ENCODE results near the gene MTPN. TPM values are rescaled to one million over a fixed set of nuclear protein-coding genes. Genes with fewer than 3 reads are reported as not detected.

The MTPN gene
- total RNA-seq, 1 experiment from 2014 or later: 153 TPM

DNA sequence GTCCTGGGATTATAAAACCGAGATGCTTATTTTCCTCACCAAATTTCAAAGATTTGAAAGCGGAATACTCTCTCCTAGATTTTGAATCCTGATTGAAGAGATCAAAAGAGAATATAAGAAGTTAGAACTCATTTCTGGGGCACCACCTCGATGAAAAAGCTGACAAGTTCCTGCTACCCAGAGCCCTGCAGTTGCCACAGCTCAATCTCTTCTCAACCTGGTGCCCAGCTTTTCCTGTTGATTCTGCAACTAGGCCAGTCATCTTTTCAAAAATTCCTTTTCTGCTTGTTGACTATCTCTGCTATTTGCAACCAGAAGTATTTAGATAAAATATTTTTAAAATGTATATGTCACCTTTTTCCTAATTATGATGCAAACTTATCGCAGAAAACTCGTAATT is 45.0 kb downstream of the MTPN start:
- TF ChIP-seq, protein P1, sequence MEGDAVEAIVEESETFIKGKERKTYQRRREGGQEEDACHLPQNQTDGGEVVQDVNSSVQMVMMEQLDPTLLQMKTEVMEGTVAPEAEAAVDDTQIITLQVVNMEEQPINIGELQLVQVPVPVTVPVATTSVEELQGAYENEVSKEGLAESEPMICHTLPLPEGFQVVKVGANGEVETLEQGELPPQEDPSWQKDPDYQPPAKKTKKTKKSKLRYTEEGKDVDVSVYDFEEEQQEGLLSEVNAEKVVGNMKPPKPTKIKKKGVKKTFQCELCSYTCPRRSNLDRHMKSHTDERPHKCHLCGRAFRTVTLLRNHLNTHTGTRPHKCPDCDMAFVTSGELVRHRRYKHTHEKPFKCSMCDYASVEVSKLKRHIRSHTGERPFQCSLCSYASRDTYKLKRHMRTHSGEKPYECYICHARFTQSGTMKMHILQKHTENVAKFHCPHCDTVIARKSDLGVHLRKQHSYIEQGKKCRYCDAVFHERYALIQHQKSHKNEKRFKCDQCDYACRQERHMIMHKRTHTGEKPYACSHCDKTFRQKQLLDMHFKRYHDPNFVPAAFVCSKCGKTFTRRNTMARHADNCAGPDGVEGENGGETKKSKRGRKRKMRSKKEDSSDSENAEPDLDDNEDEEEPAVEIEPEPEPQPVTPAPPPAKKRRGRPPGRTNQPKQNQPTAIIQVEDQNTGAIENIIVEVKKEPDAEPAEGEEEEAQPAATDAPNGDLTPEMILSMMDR (IDR thresholded peaks at IDR 0.05; ENCODE audit: unreplicated experiment): no peak
- no peak for DNase-seq (ENCODE audit: unreplicated experiment)
- CTCF ChIA-PET: no interaction called here
- no peak overlapping the region for H3K27ac Mint-ChIP-seq (ENCODE audit: low read depth, unreplicated experiment)
- H3K9me3 Mint-ChIP-seq (ENCODE audit: unreplicated experiment): no peaks in the 10 kb centered on the region
- H3K36me3 Mint-ChIP-seq (ENCODE audit: insufficient read depth, unreplicated experiment): peaks cover 10% of the 10 kb centered on the region
- no TSS peak for BruUV-seq (replicated peaks)
- POLR2A ChIA-PET: no interaction called here
- H3K4me1 Mint-ChIP-seq (ENCODE audit: insufficient read depth, unreplicated experiment): peaks cover 16% of the 10 kb centered on the region
- H3K4me3 Mint-ChIP-seq (ENCODE audit: unreplicated experiment): no peak overlapping the region
- intact Hi-C loops (cut with micrococcal nuclease): no loop called here
- H3K27me3 Mint-ChIP-seq (ENCODE audit: insufficient read depth, unreplicated experiment): no peaks in the 10 kb centered on the region

DNA sequence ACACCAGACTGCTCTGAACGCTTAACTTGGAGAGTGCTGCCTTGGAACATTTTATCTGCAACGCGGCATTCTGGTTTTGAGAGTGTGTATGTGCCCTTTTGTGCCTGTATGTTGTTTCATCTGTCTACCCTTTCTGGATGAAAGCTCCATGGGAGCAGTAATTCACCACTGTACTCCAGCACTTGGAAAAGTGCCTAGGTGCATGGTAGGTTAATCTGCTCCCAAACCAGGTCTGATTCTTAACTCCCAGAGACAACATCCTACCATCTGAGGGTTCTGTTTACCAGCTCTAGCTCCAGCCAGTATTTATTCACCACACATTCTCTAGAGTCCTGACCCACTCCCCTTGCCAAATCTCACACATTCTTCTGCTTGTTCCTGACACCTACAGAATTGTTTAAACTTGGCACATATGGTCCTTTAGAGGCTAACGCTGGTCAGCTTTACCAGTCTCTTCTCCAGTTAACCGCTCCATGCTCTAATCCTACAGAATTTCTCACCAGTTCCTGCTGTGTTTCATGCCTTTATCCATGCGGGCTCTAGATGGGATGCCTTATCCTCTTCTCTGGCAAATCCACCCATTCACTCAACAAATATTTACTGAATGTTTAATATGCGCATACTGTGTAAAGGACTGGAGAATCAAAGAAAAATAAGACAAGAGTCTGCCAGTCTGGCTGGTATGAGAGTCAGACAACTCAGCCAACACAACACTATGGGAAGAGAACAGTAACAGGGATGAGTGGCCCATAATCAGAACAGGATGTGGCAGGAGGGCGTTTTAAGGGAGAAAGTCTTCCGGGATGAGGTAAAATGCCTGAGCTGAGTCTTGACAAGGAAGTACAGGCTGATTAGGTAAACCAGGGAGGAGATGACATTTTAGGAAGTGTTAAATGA is 46.3 kb downstream of the MTPN start:
- no peak for DNase-seq (ENCODE audit: unreplicated experiment)
- H3K9me3 Mint-ChIP-seq (ENCODE audit: unreplicated experiment): no peaks in the 10 kb centered on the region
- H3K36me3 Mint-ChIP-seq (ENCODE audit: insufficient read depth, unreplicated experiment): peaks cover 10% of the 10 kb centered on the region
- BruUV-seq (replicated peaks): no TSS peak
- no peak overlapping the region for H3K4me3 Mint-ChIP-seq (ENCODE audit: unreplicated experiment)
- TF ChIP-seq, protein P1 (IDR thresholded peaks at IDR 0.05; ENCODE audit: unreplicated experiment): no peak
- no peak overlapping the region for H3K27ac Mint-ChIP-seq (ENCODE audit: low read depth, unreplicated experiment)
- peaks cover 16% of the 10 kb centered on the region for H3K4me1 Mint-ChIP-seq (ENCODE audit: insufficient read depth, unreplicated experiment)
- no peaks in the 10 kb centered on the region for H3K27me3 Mint-ChIP-seq (ENCODE audit: insufficient read depth, unreplicated experiment)
- ChIA-PET CTCF (interaction anchor here (1.2 kb wide), 1 partner anchor 130 kb away, joined by 3 read pairs; no protein-coding TSS in a partner anchor), POLR2A (no interaction called here)
- intact Hi-C loops (cut with micrococcal nuclease): no loop called here

DNA sequence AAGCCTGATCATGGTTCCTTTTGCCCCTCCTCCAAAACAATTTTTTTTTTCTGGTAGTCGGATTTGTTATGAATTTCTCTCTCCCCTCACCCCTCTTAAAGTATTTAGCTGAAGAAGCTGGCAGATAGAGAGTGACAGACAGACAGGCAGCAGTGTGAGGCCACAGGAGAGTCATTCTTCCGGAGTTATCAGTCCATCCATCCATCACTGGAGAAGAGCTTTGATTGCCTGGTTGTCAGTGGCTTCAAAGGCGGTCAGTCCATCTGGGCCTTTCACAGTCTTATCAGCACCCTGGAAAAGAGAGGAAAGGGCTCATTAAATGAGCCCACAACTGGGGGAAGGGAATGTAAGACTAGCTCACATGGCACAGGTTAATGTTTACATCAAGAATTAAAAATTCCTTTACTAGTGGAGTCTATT is 47.4 kb downstream of the MTPN start:
- Mint-ChIP-seq H3K27me3 (ENCODE audit: insufficient read depth, unreplicated experiment) (no peaks in the 10 kb centered on the region), H3K9me3 (ENCODE audit: unreplicated experiment) (no peaks in the 10 kb centered on the region), H3K4me3 (ENCODE audit: unreplicated experiment) (no peak overlapping the region), H3K27ac (ENCODE audit: low read depth, unreplicated experiment) (no peak overlapping the region), H3K4me1 (ENCODE audit: insufficient read depth, unreplicated experiment) (peaks cover 22% of the 10 kb centered on the region), H3K36me3 (ENCODE audit: insufficient read depth, unreplicated experiment) (peaks cover 10% of the 10 kb centered on the region)
- TF ChIP-seq, protein P1 (IDR thresholded peaks at IDR 0.05; ENCODE audit: unreplicated experiment): no peak
- no peak for DNase-seq (ENCODE audit: unreplicated experiment)
- CTCF ChIA-PET: interaction anchor here (0.7 to 1.2 kb wide), 3 partner anchors 47 to 547 kb away, joined by 3 to 4 read pairs (median 3); no protein-coding TSS in a partner anchor
- intact Hi-C loops (cut with micrococcal nuclease): no loop called here
- no TSS peak for BruUV-seq (replicated peaks)
- POLR2A ChIA-PET: no interaction called here

DNA sequence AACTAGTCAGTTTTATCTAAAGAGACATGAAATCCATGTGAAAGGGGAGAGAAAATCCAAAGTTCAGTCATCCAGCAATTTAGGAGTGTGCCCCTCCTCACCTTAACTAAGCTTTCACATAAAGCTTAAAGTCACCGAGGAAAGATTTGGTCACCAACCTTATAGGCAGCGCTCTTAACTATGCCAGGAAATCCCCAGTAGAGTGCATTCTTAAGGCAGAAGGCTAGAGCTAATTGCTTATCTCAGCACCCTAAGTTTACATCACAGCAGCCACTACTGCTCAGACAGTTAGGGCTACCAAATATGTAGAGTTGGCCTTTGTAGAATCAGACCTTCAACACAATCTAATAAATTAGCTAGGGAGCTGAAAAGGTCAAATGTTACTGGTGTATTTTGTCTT is 47.9 kb downstream of the MTPN start:
- ChIA-PET CTCF (interaction anchor here (0.5 to 0.7 kb wide), 3 partner anchors 14 to 548 kb away, joined by 3 to 4 read pairs (median 3); no protein-coding TSS in a partner anchor), POLR2A (no interaction called here)
- Mint-ChIP-seq H3K36me3 (ENCODE audit: insufficient read depth, unreplicated experiment) (peaks cover 10% of the 10 kb centered on the region), H3K27ac (ENCODE audit: low read depth, unreplicated experiment) (no peak overlapping the region), H3K4me3 (ENCODE audit: unreplicated experiment) (no peak overlapping the region), H3K4me1 (ENCODE audit: insufficient read depth, unreplicated experiment) (peaks cover 26% of the 10 kb centered on the region), H3K27me3 (ENCODE audit: insufficient read depth, unreplicated experiment) (no peaks in the 10 kb centered on the region), H3K9me3 (ENCODE audit: unreplicated experiment) (no peaks in the 10 kb centered on the region)
- BruUV-seq (replicated peaks): no TSS peak
- DNase-seq (ENCODE audit: unreplicated experiment): no peak
- TF ChIP-seq, protein P1 (IDR thresholded peaks at IDR 0.05; ENCODE audit: unreplicated experiment): no peak
- intact Hi-C loops (cut with micrococcal nuclease): no loop called here
